ENCODE measurements around the gene PDE4D.
A peak's percentile ranks its signal among the peaks of the same experiment; 100 is the strongest.

Gene PDE4D

GRCh38 chr5:59773294-59773693, 120.2 kb downstream of the PDE4D start:
- no peak for TF ChIP-seq CTCF (IDR thresholded peaks at IDR 0.05; ENCODE audit: insufficient read depth, low read length, poor library complexity, severe bottlenecking)

GRCh38 chr5:59772757-59773156, 120.8 kb downstream of the PDE4D start:
- Histone ChIP-seq H3K36me3 (ENCODE audit: control insufficient read depth, insufficient read depth, low read length) (no peaks in the 10 kb centered on the region), H3K27me3 (replicated peaks; ENCODE audit: control insufficient read depth, insufficient read depth, low read length) (no peaks in the 10 kb centered on the region), H3K4me3 (replicated peaks; ENCODE audit: low read depth, low read length) (no peak overlapping the region)
- no peak for TF ChIP-seq CTCF (IDR thresholded peaks at IDR 0.05; ENCODE audit: insufficient read depth, low read length, poor library complexity, severe bottlenecking)
- no peak for DNase-seq (ENCODE audit: extremely low read depth, insufficient read length)

More at GRCh38 chr5:59773294-59773693, 120.2 kb downstream of the PDE4D start:
- DNase-seq (ENCODE audit: extremely low read depth, insufficient read length): no peak
- Histone ChIP-seq H3K36me3 (ENCODE audit: control insufficient read depth, insufficient read depth, low read length) (no peaks in the 10 kb centered on the region), H3K27me3 (replicated peaks; ENCODE audit: control insufficient read depth, insufficient read depth, low read length) (no peaks in the 10 kb centered on the region), H3K4me3 (replicated peaks; ENCODE audit: low read depth, low read length) (no peak overlapping the region)

- Histone ChIP-seq H3K36me3 (ENCODE audit: control insufficient read depth, insufficient read depth, low read length) (no peaks in the 10 kb centered on the region), H3K27me3 (replicated peaks; ENCODE audit: control insufficient read depth, insufficient read depth, low read length) (no peaks in the 10 kb centered on the region), H3K4me3 (replicated peaks; ENCODE audit: low read depth, low read length) (no peak overlapping the region)
- no peak for TF ChIP-seq CTCF (IDR thresholded peaks at IDR 0.05; ENCODE audit: insufficient read depth, low read length, poor library complexity, severe bottlenecking)
- DNase-seq (ENCODE audit: extremely low read depth, insufficient read length): no peak
Observed at GRCh38 chr5:59772206-59772605, 121.3 kb downstream of the PDE4D start.

GRCh38 chr5:59770953-59771352, 122.6 kb downstream of the PDE4D start:
- Histone ChIP-seq H3K27me3 (replicated peaks; ENCODE audit: control insufficient read depth, insufficient read depth, low read length) (no peaks in the 10 kb centered on the region), H3K36me3 (ENCODE audit: control insufficient read depth, insufficient read depth, low read length) (no peaks in the 10 kb centered on the region)

GRCh38 chr5:59769832-59770231, 123.7 kb downstream of the PDE4D start:
- H3K4me3 ChIP-seq (replicated peaks; ENCODE audit: low read depth, low read length): no peak overlapping the region
- H3K27me3 ChIP-seq (replicated peaks; ENCODE audit: control insufficient read depth, insufficient read depth, low read length): no peaks in the 10 kb centered on the region
- no peak for TF ChIP-seq CTCF (IDR thresholded peaks at IDR 0.05; ENCODE audit: insufficient read depth, low read length, poor library complexity, severe bottlenecking)
- no peak for DNase-seq (ENCODE audit: extremely low read depth, insufficient read length)
- H3K36me3 ChIP-seq (ENCODE audit: control insufficient read depth, insufficient read depth, low read length): no peaks in the 10 kb centered on the region

More at GRCh38 chr5:59770953-59771352, 122.6 kb downstream of the PDE4D start:
- no peak overlapping the region for H3K4me3 ChIP-seq (replicated peaks; ENCODE audit: low read depth, low read length)
- no peak for TF ChIP-seq CTCF (IDR thresholded peaks at IDR 0.05; ENCODE audit: insufficient read depth, low read length, poor library complexity, severe bottlenecking)
- DNase-seq (ENCODE audit: extremely low read depth, insufficient read length): no peak

GRCh38 chr5:59769041-59769360, 124.5 kb downstream of the PDE4D start:
- no peak for TF ChIP-seq CTCF (IDR thresholded peaks at IDR 0.05; ENCODE audit: insufficient read depth, low read length, poor library complexity, severe bottlenecking)
- no peaks in the 10 kb centered on the region for H3K36me3 ChIP-seq (ENCODE audit: control insufficient read depth, insufficient read depth, low read length)
- no peaks in the 10 kb centered on the region for H3K27me3 ChIP-seq (replicated peaks; ENCODE audit: control insufficient read depth, insufficient read depth, low read length)
- DNase-seq (ENCODE audit: extremely low read depth, insufficient read length): no peak
- peak overlapping the region; percentile 47 for H3K4me3 ChIP-seq (replicated peaks; ENCODE audit: low read depth, low read length)
